ENCODE measurements around the gene TSPAN13.

TSPAN13 gene

GRCh38 chr7:16743236-16743635 is 10.3 kb upstream of the TSPAN13 start:
- H3K4me2 ChIP-seq (ENCODE audit: low read depth, low read length): no peak overlapping the region
- no peak overlapping the region for H2AFZ ChIP-seq (ENCODE audit: low read length)
- no peaks in the 10 kb centered on the region for H3K79me2 ChIP-seq (ENCODE audit: low read length)
- no peak overlapping the region for H3K9ac ChIP-seq (ENCODE audit: low read length)
- DNase-seq: no peak
- H3K36me3 ChIP-seq (replicated peaks; ENCODE audit: insufficient read depth, low read length): no peaks in the 10 kb centered on the region
- H3K9me2 ChIP-seq (replicated peaks; ENCODE audit: insufficient read depth, low read length): no peaks in the 10 kb centered on the region
- no peaks in the 10 kb centered on the region for H3K27me3 ChIP-seq (replicated peaks; ENCODE audit: insufficient read depth, low read length)
- no peak overlapping the region for H3K4me3 ChIP-seq (ENCODE audit: low read length)
- H3K4me1 ChIP-seq (ENCODE audit: low read length): no peaks in the 10 kb centered on the region
- TF ChIP-seq EZH2phosphoT487 (IDR thresholded peaks at IDR 0.05; ENCODE audit: low read length) (no peak), CTCF (IDR thresholded peaks at IDR 0.05; ENCODE audit: low read length) (no peak), EZH2 (optimal IDR thresholded peaks at IDR 0.05; ENCODE audit: low read depth, low read length) (no peak)
- no peaks in the 10 kb centered on the region for H3K9me3 ChIP-seq (replicated peaks; ENCODE audit: insufficient read depth, low read length)
- H3K27ac ChIP-seq (ENCODE audit: low read length): no peak overlapping the region
- H4K20me1 ChIP-seq (ENCODE audit: insufficient read depth, low read length): no peaks in the 10 kb centered on the region
- H3F3A ChIP-seq (ENCODE audit: insufficient read depth, low read length): no peaks in the 10 kb centered on the region

- Histone ChIP-seq H3K4me1 (ENCODE audit: low read length) (no peaks in the 10 kb centered on the region), H3K36me3 (replicated peaks; ENCODE audit: insufficient read depth, low read length) (no peaks in the 10 kb centered on the region), H3K9ac (ENCODE audit: low read length) (no peak overlapping the region), H3K9me2 (replicated peaks; ENCODE audit: insufficient read depth, low read length) (no peaks in the 10 kb centered on the region), H3K4me2 (ENCODE audit: low read depth, low read length) (no peak overlapping the region), H3K9me3 (replicated peaks; ENCODE audit: insufficient read depth, low read length) (no peaks in the 10 kb centered on the region), H3K79me2 (ENCODE audit: low read length) (no peaks in the 10 kb centered on the region), H3K4me3 (ENCODE audit: low read length) (no peak overlapping the region), H4K20me1 (ENCODE audit: insufficient read depth, low read length) (no peaks in the 10 kb centered on the region), H2AFZ (ENCODE audit: low read length) (no peak overlapping the region), H3F3A (ENCODE audit: insufficient read depth, low read length) (no peaks in the 10 kb centered on the region), H3K27me3 (replicated peaks; ENCODE audit: insufficient read depth, low read length) (no peaks in the 10 kb centered on the region), H3K27ac (ENCODE audit: low read length) (no peak overlapping the region)
- no peak for DNase-seq
- TF ChIP-seq CTCF (IDR thresholded peaks at IDR 0.05; ENCODE audit: low read length): no peak
- no peak for TF ChIP-seq EZH2phosphoT487 (IDR thresholded peaks at IDR 0.05; ENCODE audit: low read length)
- no peak for TF ChIP-seq EZH2 (optimal IDR thresholded peaks at IDR 0.05; ENCODE audit: low read depth, low read length)
Observed at GRCh38 chr7:16744518-16745250, 8.9 kb upstream of the TSPAN13 start.

GRCh38 chr7:16745645-16746044 is 7.9 kb upstream of the TSPAN13 start:
- no peaks in the 10 kb centered on the region for H3K9me2 ChIP-seq (replicated peaks; ENCODE audit: insufficient read depth, low read length)
- no peaks in the 10 kb centered on the region for H3K27me3 ChIP-seq (replicated peaks; ENCODE audit: insufficient read depth, low read length)
- no peaks in the 10 kb centered on the region for H3K79me2 ChIP-seq (ENCODE audit: low read length)
- H3K4me1 ChIP-seq (ENCODE audit: low read length): no peaks in the 10 kb centered on the region
- H3K9ac ChIP-seq (ENCODE audit: low read length): no peak overlapping the region
- no peak overlapping the region for H3K27ac ChIP-seq (ENCODE audit: low read length)
- H3F3A ChIP-seq (ENCODE audit: insufficient read depth, low read length): no peaks in the 10 kb centered on the region
- no peak for DNase-seq
- no peak overlapping the region for H3K4me3 ChIP-seq (ENCODE audit: low read length)
- no peaks in the 10 kb centered on the region for H3K36me3 ChIP-seq (replicated peaks; ENCODE audit: insufficient read depth, low read length)
- no peaks in the 10 kb centered on the region for H3K9me3 ChIP-seq (replicated peaks; ENCODE audit: insufficient read depth, low read length)
- H2AFZ ChIP-seq (ENCODE audit: low read length): no peak overlapping the region
- no peak overlapping the region for H3K4me2 ChIP-seq (ENCODE audit: low read depth, low read length)
- TF ChIP-seq EZH2 (optimal IDR thresholded peaks at IDR 0.05; ENCODE audit: low read depth, low read length) (no peak), EZH2phosphoT487 (IDR thresholded peaks at IDR 0.05; ENCODE audit: low read length) (no peak), CTCF (IDR thresholded peaks at IDR 0.05; ENCODE audit: low read length) (no peak)
- no peaks in the 10 kb centered on the region for H4K20me1 ChIP-seq (ENCODE audit: insufficient read depth, low read length)

All from MM.1S (cell line).